Measurements from ENCODE around the gene GAL3ST2.
"Not testable (repeated sequence)": the region's sequence is repeated elsewhere in the genome, so short reads cannot be mapped to it uniquely, and the experiment has no call there.

Gene GAL3ST2

DNA sequence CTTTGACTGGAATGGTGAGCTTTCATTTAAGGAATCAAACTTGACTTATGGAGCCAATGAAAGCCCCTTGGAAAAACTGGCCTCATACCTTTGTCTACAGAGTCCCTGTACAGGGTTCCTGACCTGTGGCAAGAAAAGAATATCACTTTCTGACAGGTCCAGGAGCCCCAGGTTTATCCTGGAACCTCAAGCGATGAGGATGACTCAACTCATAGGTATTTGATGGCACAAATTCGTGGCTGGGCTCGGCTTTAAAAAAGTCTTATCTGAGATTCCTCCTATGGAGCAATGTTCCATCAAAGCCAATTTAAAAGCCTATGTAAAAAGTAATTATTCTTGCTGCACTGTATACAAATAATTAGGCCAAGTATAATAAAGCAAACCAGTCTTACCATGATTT, 14.8 kb downstream of the GAL3ST2 start:
- DNase-seq (ENCODE audit: low read depth in 2 of 2, low spot score in 1 of 2), result not testable (repeated sequence)

DNA sequence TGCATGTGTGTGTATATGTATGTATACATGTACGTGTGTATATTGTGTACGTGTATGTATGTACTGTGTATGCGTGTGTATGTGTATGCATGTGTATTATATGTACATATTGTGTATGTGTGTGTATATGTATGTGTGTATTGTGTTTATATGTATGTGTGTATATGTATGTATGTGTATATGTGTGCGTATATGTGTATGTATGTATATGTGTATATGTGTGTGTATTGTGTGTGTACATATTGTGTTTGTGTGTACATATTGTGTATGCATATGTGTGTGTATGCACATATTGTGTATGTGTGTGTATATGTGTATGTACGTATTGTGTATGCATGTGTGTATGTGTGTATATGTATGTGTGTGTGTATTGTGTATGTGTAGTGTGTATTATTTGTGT, 16.8 kb downstream of the GAL3ST2 start:
- no peak for DNase-seq (ENCODE audit: low read depth in 2 of 2, low spot score in 1 of 2)

DNA sequence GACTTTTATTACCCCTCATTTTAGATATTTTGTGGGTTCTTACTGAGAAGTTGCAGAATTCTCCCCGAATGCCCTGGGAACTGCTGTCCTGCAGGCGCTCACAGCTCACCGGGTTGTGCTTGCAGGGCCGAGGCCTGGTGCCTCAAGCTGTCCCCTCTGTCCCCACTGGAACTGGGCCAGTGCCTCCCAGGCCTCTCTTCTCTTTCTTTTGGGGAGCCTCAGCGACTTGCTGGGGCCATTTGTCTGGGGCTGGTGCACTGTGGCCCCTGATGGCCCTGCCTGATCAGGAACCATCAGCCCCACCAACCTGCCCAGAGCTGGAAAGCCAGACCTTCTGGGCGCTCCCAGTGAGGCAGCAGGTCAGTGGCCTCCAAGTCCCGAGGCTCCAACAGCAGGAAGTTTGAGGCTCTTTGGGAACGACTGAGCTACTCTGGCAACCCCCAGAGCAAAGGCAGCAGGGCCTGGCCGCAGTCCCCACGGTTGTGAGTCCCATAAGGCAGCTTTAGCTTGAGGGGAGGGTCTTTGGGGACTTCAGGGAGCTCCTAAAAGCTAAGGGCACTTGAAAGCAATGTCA, 17.7 kb downstream of the GAL3ST2 start:
- no peak for DNase-seq (ENCODE audit: low read depth in 2 of 2, low spot score in 1 of 2)

DNA sequence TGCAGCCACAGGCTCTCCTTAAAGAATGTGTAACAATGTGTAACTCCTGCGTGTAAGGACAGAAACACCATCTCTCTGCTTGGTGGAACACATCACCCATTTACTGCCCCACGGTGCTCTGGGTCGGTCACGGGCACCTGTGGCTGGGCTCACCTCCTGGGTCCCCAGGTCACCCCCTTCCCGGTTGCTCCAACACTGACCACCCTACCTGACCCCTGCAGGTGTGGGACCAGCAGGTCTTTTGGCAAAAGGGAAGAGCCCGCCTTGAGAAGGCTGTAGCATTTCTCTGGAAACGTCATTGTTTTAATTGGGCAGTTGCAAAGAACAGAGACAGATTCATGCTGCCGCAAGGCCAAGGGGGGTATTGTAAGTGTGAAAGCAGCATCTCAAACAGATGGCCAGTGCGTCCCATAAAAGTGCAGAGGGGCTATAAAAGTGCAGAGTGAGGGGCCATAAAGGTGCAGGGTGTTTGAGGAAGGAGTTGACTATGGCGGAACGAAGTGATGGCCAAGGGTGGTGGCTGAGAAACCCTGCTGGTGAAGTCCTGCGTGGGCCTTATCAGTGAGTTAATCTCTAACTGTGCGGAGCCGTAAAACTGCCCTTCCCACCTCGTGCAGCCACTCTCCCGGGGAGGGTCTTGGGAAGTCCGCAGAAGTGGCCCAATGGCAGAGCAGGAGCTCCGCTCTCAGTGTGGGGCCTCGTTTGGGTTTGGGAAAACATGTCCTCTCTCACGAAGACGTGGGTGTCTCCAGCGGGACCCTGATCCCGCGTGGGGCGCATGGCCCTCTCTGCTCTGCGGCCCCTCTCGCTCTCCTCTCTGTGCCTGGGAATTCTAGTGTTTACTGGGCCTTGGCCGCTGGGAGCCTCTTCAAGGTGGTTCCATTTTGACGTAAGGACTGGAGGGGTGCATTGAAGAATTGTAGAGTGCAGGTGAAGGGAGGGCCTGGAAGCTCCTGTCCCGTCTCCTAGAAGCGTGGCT, 18.7 kb downstream of the GAL3ST2 start:
- DNase-seq (ENCODE audit: low read depth in 2 of 2, low spot score in 1 of 2), result no peak

DNA sequence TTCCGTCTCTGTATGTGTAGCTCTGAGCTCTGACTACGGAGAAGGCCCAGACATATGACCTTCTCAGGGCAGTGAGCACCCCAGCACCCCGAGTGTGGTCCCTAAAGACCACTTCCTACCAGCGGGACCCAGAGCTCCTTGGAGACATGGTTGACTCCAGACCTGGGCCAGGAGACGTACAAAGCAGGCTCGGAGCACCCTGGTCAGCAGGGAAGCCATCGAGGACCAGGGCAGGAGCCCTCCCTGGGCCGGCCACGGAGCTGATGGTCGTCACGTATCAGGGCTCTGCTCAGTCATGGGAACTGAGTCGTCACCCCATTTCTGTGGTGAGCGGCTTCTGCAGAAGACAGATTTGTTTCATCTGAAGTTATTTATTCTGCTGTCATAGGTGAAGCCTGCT, 19.6 kb downstream of the GAL3ST2 start:
- DNase-seq (ENCODE audit: low read depth in 2 of 2, low spot score in 1 of 2), result no peak

DNA sequence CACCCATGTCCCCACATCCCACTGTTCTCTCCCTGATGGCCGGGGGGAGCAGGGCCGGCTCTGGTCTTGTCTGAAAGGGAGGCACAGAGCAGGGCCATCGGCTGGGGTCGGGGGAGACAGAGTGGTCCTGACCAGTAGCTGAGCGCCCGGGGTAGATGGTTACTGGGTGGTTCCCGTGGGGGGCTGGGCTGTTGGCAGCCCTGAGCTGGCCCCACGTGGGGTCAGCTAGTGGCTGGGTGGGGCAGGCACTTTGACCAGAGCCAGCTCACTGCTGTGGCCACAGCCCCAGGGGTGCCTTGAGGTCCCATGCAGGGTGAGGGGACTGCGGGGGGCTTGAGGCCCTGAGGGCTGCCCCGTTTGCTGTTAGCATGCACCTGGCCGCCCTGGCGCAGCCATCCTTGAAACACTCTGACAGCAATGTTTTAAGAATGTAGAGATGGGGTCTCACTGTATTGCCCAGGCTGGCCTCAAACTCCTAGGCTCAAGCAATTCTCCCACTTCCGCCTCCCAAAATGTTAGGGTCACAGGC, 20.1 kb downstream of the GAL3ST2 start:
- DNase-seq (ENCODE audit: low read depth in 2 of 2, low spot score in 1 of 2), result no peak

DNA sequence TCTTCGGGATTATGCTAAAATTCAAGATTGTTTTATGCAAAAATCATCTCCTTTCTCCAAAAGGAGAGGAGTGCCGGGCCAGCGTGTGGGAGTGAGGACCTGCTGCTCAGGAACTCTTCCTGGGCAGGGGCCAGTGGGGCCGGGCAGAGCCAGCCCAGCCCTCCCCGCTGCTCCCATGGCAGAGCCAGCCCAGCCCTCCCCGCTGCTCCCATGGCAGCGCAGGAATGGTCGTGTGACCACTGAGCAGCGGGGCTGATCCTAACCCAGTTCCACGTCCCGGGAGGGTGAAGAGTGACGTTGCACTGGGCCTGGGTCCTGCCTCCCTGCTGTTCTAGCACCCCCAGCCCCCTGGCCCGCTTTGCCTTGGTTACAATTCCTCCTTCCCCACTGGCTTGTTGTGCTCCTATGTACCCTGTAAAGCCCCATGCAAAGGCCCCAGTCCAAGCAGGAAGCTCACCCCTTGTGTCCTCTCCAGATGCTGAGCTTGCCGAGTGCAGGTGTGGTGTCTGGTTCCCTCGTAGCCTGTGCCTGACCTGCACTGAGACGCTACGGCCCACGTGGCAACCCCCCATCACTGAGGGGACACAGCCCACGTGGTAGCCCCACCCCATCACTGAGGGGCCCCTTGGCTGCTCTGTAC, 20.9 kb downstream of the GAL3ST2 start:
- no peak for DNase-seq (ENCODE audit: low read depth in 2 of 2, low spot score in 1 of 2)

DNA sequence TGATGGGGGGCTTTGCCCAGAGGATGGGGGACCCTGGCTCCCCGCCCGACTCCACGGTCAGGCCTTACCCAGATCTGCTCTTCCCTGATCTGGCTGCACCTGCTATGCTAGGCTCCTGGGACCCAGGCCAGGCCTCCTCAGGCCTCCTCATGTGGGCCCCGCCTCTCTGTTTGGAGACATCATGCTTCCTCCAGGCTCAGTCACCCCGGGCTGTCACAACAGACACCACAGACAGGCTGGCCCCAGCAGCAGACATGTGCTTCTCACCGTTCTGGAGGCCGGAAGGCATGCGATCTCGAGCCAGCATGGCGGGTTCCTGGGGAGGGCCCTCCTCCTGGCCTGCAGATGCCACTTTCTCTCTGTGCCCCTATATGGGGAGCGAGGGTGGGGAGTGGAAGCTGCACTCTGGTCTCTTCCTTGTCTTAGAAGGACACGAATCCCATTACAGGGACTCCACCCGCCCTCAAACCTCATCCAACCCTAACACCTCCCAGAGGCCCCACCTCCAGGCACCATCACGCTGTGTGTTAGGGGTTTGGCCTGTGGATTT, 21.5 kb downstream of the GAL3ST2 start:
- DNase-seq (ENCODE audit: low read depth in 2 of 2, low spot score in 1 of 2), result no peak

DNA sequence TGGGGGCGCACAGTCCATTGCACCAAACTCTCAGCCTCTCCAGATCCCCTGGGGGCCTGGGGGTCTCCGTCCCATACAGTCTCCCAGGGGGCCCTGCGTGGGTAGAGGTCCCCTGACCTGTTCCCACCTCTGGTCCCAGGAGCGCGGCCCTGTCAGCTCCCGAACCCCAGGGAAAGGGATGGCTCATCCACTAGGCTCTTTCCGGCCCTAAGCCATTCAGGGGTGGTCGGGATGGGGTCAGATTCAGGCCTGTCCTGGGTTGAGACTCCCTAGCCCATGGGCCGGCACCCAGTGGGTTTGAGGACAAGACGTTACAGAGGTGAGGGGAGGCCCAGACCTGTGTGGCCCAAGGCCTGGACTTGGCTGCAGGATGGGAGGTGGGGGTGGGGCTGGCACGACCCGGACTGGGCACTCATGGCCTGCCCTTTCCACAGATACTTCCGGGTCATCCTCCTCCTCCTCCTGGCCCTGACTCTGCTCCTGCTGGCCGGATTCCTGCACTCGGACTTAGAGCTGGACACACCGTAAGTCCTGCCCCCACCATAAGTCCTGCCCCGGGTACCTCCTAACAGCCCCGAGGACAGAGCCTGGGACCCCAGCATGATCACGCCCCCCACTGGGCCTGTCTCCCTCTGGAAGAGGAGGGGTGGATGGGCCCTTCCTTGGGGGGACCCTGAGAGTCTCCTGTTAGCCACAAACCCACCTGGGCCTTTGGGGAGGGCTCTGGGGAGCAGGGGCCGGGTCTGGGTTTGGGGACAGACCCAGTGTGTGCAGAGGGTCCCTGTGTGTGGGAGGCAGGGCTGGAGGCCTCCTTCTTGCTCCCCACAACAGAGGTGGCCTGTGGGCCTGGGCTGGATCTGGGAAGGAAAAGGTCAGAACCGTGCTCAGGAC, 22.3 kb downstream of the GAL3ST2 start:
- DNase-seq (ENCODE audit: low read depth in 2 of 2, low spot score in 1 of 2), result no peak

DNA sequence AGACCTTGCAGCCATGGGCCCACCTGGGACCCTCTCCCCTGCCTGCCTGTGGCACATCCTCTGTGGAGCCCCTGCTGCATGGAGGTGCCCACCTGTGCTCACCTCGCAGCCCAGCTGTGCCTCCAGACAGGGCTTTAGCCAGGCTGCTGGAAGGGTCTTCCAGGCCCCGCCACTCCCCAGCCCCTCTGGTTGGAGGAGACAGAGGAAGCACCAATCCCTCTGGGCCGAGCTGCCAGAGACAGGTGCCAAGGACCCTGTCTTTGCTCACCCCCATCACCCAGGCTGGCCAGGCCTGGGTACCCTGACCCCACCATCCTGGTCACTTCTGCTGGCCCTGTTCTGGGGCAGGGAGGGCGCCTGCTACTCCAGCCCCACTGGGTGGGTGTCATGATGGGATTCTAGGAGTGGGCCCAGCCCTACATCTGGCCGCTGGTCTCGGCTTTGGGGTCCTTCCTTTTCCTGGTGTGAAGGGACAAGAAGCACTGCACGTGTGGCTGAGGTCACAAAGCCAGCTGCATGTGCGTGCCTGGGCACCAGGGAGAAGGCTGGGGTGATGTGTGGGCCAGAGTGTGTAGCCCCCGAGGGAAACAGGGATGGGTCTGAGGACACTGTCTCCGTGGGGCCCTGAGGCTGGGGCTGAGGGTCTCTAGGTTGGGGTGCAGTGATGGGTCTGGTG, 23.0 kb downstream of the GAL3ST2 start:
- DNase-seq (ENCODE audit: low read depth in 2 of 2, low spot score in 1 of 2), result no peak

DNA sequence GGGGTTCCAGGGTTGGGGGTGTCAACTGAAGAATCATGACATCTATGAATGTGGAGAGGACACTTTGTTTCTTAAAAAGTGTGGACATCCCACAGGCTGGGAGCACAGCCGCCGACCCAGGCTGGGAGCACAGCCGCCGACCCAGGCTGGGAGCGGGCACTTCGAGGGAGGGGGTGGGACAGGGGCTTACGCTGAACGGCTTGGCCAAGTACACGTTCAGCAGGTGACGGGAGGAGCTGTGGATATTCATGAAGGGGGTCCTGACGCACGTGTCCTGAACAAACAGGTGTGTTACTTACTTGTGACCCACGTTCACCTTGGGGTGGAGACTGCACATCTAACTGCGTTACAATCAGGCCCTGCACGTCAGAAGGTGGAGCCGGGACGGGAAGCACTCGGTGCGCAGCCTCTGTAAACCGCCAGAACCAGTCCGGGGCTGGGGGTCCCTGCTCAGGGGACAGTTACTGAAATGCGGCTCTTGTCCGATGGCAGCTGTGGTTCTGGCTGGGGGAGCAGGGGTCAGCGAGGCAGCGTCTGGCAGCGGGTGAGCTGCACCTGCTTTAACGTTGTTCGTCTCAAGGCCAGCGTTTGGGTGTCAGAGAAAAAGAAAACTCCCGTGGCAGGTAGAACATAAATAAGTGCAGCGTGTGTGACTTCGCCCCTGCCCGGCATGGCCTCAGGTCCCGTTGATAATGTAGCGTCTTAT, 23.7 kb downstream of the GAL3ST2 start:
- DNase-seq (ENCODE audit: low read depth in 2 of 2, low spot score in 1 of 2), result not testable (repeated sequence)

DNA sequence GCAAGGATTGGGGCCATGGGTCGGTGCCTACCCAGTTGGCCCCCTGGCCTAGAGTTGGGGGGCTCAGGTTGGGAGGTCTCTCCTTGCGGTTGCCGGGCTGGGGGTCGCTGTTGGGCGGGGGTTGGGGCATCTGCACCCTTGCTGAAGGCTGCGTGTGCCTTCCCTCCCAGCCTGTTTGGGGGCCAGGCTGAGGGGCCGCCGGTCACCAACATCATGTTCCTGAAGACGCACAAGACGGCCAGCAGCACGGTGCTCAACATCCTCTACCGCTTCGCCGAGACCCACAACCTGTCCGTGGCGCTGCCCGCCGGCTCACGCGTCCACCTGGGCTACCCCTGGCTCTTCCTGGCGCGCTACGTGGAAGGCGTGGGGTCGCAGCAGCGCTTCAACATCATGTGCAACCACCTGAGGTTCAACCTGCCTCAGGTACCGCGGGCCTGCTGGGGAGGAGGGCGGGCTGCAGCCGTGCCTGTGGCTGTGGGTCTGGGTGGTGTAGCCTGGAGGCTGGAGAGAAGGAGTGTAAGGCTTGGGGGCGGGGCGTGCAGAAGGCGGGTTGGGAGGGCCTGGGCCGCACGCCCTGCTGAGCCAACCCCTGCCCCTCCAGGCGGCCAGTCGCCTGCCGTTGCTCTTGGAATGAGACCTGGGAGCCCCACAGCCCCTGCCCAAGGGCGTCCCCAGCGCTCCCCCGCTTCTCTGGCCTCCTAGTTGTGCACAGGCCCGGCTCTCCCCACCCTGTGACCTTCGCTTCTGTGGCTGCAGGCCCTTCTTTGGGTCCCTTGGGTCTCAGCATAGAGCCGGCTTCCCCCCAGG, 25.2 kb downstream of the GAL3ST2 start:
- no peak for DNase-seq (ENCODE audit: low read depth in 2 of 2, low spot score in 1 of 2)

DNA sequence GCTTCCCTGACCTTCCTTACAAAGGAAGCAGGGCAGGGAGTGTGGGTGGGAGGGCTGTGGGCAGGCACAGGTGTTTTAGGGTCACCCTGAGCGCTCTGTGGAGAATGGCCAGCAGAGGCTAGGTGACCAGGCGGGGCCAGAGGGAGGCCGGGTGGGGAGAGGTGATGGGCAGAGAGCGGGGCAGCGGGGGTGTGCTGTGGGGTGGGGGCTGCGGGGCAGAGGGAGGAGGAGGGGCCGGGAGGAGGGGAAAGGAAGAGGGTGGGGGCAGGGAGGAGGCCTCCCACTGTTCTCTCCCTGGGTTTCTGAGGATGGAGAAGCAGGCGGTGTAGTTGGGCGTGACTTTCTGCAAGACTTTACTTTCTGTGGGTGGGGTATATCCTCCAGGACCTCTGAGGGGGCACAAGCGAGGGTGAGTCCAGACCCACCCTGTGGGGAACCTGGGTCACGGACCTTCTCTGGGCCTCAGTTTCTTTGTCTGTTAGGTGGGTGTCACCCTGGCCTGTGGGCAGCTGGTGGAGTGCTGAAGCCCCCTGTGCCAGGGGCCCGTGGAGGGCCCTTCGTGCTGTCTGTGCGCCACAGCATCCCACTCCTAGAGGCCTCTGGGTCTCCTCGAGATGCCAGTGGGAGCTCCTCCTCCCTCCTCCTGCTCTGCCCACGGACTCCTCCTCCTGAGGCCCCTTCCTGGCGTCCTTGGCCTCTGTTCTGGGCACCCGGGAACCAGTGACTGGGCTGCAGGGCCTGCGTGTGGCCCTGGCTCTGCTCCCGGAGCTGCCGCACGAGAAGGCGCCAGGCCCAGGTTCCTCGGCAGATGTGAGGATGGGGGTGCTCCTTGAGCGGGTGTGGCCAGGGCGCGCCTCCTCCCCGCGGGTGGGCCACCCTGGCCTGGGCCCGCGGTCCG, 26.0 kb downstream of the GAL3ST2 start:
- no peak for DNase-seq (ENCODE audit: low read depth in 2 of 2, low spot score in 1 of 2)

DNA sequence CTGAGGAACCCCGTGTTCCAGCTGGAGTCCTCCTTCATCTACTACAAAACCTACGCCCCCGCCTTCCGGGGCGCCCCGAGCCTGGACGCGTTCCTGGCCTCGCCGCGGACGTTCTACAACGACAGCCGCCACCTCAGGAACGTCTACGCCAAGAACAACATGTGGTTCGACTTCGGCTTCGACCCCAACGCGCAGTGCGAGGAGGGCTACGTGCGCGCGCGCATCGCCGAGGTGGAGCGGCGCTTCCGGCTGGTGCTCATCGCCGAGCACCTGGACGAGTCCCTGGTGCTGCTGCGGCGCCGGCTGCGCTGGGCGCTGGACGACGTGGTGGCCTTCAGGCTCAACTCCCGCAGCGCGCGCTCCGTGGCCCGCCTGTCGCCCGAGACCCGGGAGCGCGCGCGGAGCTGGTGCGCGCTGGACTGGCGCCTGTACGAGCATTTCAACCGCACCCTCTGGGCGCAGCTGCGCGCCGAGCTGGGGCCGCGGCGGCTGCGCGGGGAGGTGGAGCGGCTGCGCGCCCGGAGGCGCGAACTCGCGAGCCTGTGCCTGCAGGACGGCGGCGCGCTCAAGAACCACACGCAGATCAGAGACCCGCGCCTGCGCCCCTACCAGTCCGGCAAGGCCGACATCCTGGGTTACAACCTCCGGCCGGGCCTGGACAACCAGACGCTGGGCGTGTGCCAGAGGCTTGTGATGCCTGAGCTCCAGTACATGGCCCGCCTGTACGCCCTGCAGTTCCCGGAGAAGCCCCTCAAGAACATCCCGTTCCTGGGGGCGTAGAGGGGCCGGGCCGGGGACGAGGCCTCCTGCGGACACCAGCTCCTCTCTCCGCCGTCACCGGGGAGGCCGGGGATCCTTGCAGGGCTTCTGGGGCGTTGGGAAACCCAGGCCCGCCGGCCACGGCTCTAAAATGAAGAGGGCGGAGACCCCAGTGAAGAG, 27.0 kb downstream of the GAL3ST2 start:
- no peak for DNase-seq (ENCODE audit: low read depth in 2 of 2, low spot score in 1 of 2)

DNA sequence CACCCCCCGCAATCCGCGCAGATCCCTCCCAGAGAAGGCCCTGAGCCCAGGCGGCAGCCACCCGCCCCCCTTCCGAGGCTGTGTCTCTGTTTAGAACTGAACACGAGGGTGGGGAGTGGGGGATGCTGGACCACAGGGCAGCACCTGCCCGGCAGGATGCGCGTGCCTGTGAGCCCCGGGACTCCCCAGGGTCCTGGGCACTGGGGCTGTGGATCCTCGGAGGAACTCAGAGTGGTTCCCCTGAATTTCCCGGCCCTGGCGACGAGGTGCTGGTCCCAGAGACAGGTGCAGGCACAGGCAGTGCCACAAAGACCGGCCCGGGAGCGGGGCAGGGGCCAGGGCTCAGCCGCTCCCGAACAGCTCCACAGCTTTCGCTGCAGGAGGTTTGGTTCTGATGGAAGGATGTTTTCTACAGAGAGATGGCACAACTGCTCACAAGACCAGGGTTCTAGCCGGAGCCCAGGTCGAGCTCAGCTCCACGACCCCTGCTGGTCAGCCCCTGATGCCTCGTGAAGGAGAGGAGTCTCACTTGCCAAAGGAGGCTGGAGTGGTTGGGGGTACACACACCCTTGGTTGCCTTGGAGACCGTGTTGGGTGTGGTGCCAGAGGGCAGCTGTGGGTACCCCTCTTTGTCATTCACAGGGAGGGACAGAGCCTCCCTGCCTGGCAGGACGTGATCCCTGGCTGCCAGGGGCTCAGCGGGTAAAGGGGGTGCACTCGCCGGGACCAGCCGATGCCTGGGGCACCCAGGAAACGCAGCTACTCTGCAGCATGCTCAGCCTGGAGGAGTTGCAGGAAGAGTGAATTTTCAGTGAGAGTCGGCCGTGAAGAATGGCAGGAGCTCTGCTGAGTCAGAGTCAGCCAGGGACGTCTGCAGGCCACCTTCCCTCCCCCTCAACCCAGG, 28.0 kb downstream of the GAL3ST2 start:
- no peak for DNase-seq (ENCODE audit: low read depth in 2 of 2, low spot score in 1 of 2)
